ENCODE data around the gene NOTCH3. TPM values are rescaled to one million over a fixed set of nuclear protein-coding genes. Genes with fewer than 3 reads are reported as not detected.

NOTCH3 gene
- total RNA-seq, 1 experiment from 2014 or later: 39.4 TPM

GRCh38 chr19:15187026-15188007, 13.5 kb downstream of the NOTCH3 start:
- POLR2A ChIA-PET: no interaction called here
- no peaks in the 10 kb centered on the region for H3K4me1 ChIP-seq (ENCODE audit: control insufficient read depth in 1 of 2, insufficient read depth in 2 of 2, low read length in 2 of 2)
- no peaks in the 10 kb centered on the region for H3K9me3 ChIP-seq (ENCODE audit: control insufficient read depth in 1 of 2, insufficient read depth in 1 of 2, low read depth in 1 of 2, low read length in 2 of 2)
- no peak overlapping the region for H3K27ac ChIP-seq (ENCODE audit: low read depth, low read length)
- BruUV-seq (replicated peaks): no TSS peak
- H4K20me1 ChIP-seq (ENCODE audit: insufficient read depth): no peaks in the 10 kb centered on the region
- ATAC-seq (peak; percentile 74), DNase-seq (ENCODE audit: low read depth, low spot score) (no peak)
- RAD21 ChIA-PET (ENCODE audit: low non-redundant PET in 1 of 2, low total read pairs in 2 of 2, uncharacterized antibody in 2 of 2, unreplicated experiment in 2 of 2): no interaction called here
- TF ChIP-seq SIN3A (IDR thresholded peaks at IDR 0.05; ENCODE audit: low read depth) (no peak), ELF1 (IDR thresholded peaks at IDR 0.05; ENCODE audit: borderline replicate concordance, low read depth) (no peak), REST (IDR thresholded peaks at IDR 0.05; ENCODE audit: low read depth) (no peak), SRF (IDR thresholded peaks at IDR 0.05; ENCODE audit: low read depth) (no peak), RAD21 (IDR thresholded peaks at IDR 0.05; ENCODE audit: low read depth) (no peak), EZH2 (IDR thresholded peaks at IDR 0.05) (no peak), SP1 (IDR thresholded peaks at IDR 0.05; ENCODE audit: low read depth) (no peak), TCF7L2 (IDR thresholded peaks at IDR 0.05; ENCODE audit: borderline replicate concordance, extremely low read depth, insufficient read depth, insufficient read length) (no peak), CBX3 (IDR thresholded peaks at IDR 0.05; ENCODE audit: low read depth) (no peak), MAX (IDR thresholded peaks at IDR 0.05) (no peak), ZFX (IDR thresholded peaks at IDR 0.05) (no peak), EZH2phosphoT487 (IDR thresholded peaks at IDR 0.05; ENCODE audit: borderline replicate concordance) (no peak), POLR2A (IDR thresholded peaks at IDR 0.05; ENCODE audit: borderline replicate concordance, extremely low read depth, insufficient read depth, insufficient read length) (no peak), YY1 (IDR thresholded peaks at IDR 0.05; ENCODE audit: extremely low read depth, insufficient replicate concordance, low read depth, low read length) (no peak), ZBTB33 (IDR thresholded peaks at IDR 0.05; ENCODE audit: extremely low read depth, insufficient replicate concordance, low read length) (no peak), ATF3 (IDR thresholded peaks at IDR 0.05) (no peak), JUND (IDR thresholded peaks at IDR 0.05) (no peak), CTCF (IDR thresholded peaks at IDR 0.05 in 2 of 3, conservative IDR thresholded peaks at IDR 0.05 in 1 of 3; ENCODE audit: borderline replicate concordance in 1 of 3, insufficient read depth in 1 of 3, low read depth in 2 of 3, low read length in 2 of 3) (no peak)
- no peak overlapping the region for H3K9ac ChIP-seq (ENCODE audit: low read length)
- no peaks in the 10 kb centered on the region for H3K79me2 ChIP-seq (ENCODE audit: insufficient read depth, low read length)
- no peak overlapping the region for H3K4me2 ChIP-seq (ENCODE audit: low read length)
- H3K9me2 ChIP-seq (ENCODE audit: insufficient read depth): no peaks in the 10 kb centered on the region
- H2AFZ ChIP-seq (ENCODE audit: low read depth, low read length, poor library complexity, severe bottlenecking): no peak overlapping the region
- H3K36me3 ChIP-seq (ENCODE audit: control insufficient read depth in 1 of 2, insufficient read depth in 2 of 2, low read length in 2 of 2): peaks cover 0 to 7% of the 10 kb centered on the region in 2 experiments; a peak in 2 of 4 replicates
- H3K27me3 ChIP-seq (ENCODE audit: insufficient read depth, low read length): no peaks in the 10 kb centered on the region
- CTCF ChIA-PET: no interaction called here
- no peak overlapping the region for H3K4me3 ChIP-seq (replicated peaks in 1 of 2; ENCODE audit: low read depth in 1 of 2, low read length in 2 of 2)
- intact Hi-C loops (cut with micrococcal nuclease): no loop called here
